SJCRH30 (cell line): Measurements from ENCODE around the gene GABARAPL1. TPM values are rescaled to one million over a fixed set of nuclear protein-coding genes. Genes with fewer than 3 reads are reported as not detected.

Experiments
- DNase-seq, 2 experiments: peaks; one replicate each; pipeline ENCODE4 v3.0.0-alpha.2; 2015 to 2020
- H3K27ac ChIP-seq: fragments of 250-450 bp; sonication (Bioruptor Pico); 2 replicates; pipeline ENCODE4 v1.5.1; 2020; ENCODE audit warnings: mild to moderate bottlenecking, moderate library complexity
- H3K27me3 ChIP-seq: fragments of 250-450 bp; sonication (Bioruptor Pico); 2 replicates; pipeline ENCODE4 v1.5.1; 2020; ENCODE audit warnings: mild to moderate bottlenecking, moderate library complexity
- H3K36me3 ChIP-seq: fragments of 250-450 bp; sonication (Bioruptor Pico); 2 replicates; pipeline ENCODE4 v1.5.1; 2020; ENCODE audit warnings: mild to moderate bottlenecking, moderate library complexity
- H3K4me1 ChIP-seq: fragments of 250-450 bp; sonication (Bioruptor Pico); 2 replicates; pipeline ENCODE4 v1.5.1; 2020; ENCODE audit warnings: mild to moderate bottlenecking, moderate library complexity
- H3K4me3 ChIP-seq: fragments of 250-450 bp; sonication (Bioruptor Pico); 2 replicates; pipeline ENCODE4 v1.5.1; 2020; ENCODE audit warnings: mild to moderate bottlenecking, moderate library complexity
- H3K9me3 ChIP-seq: fragments of 250-450 bp; sonication (Bioruptor Pico); replicated peaks from 2 replicates; pipeline ENCODE4 v1.5.1; 2020; ENCODE audit warnings: mild to moderate bottlenecking, moderate library complexity
- total RNA-seq: library from RNA; depleted of rRNA; stranded (reverse); fragments of >200 nt; shearing (Covaris generic); gene quantifications from 2 replicates; pipeline ENCODE4 v1.2.3, GENCODE V29; 2014; rRNA removed

The GABARAPL1 gene
- total RNA-seq, result 35.0 and 36.8 TPM in 2 replicates

DNA sequence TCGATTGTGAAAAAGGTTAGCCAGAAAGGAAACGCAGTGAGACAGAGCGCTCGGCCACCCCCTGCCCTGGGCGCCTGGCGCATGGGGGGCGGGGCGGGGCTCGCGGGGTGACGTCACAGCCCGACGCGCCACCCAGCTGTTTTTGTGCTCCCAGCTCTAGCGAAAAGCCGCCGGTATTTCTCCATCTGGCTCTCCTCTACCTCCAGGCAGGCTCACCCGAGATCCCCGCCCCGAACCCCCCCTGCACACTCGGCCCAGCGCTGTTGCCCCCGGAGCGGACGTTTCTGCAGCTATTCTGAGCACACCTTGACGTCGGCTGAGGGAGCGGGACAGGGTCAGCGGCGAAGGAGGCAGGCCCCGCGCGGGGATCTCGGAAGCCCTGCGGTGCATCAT is at the start of gene GABARAPL1:
TSS of gene GABARAPL1 (plus strand) at position 139 of the 393 bp plus-strand sequence. CDS start at position 392, 253 bp downstream.
- H3K27ac ChIP-seq, result peak within 1 kb of the TSS; percentile 85
- H3K4me3 ChIP-seq, result peak within 1 kb of the TSS; percentile 84
- no peaks in the 10 kb centered on the region for H3K27me3 ChIP-seq
- no peaks in the 10 kb centered on the region for H3K9me3 ChIP-seq
- DNase-seq, result peak; percentile 75 to 83
- H3K4me1 ChIP-seq, result peaks cover 5% of the 10 kb centered on the region; the same call in 1 of the 2 replicates
- H3K36me3 ChIP-seq, result no peaks in the 10 kb centered on the region

DNA sequence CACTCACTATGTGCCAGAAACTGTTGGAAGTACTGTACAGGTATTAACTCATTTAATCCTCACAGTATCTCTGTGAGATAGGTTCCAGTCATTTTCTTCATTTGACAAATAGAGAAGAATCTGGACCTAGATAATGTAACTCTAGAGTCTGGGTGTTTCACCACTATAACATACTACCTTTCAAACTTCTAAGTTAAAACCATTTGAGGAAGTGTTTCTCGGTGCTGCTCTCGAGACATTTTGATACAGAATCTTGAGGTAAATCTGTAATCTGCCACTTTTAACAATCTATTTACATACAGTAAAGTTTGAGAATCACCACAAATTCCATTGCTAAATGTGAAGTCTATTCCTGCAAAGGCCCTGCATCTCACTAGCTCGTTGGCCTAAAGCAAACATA is 49.6 kb upstream of the GABARAPL1 start:
- DNase-seq, result no peak
- no peaks in the 10 kb centered on the region for H3K36me3 ChIP-seq
- H3K4me3 ChIP-seq, result no peak overlapping the region
- H3K4me1 ChIP-seq, result no peaks in the 10 kb centered on the region
- H3K27me3 ChIP-seq, result no peaks in the 10 kb centered on the region
- H3K27ac ChIP-seq, result no peak overlapping the region
- H3K9me3 ChIP-seq, result no peaks in the 10 kb centered on the region

DNA sequence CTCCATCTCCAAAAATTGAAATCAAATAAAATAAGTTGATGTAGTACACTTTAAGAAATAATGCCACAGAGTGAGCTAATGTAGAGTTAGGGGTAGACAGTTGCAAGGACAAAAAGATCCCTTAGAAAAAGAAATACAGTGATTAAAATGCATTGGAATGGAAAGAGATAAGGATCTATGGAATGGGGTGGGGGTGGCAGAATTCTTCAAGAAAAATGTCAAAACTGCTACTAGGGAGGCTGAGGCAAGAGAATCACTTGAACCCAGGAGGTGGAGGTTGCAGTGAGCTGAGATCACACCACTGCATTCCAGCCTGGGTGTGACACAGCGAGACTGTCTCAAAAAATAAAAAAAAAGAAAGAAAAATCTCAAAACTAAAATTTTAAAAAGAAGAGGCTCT is 47.3 kb upstream of the GABARAPL1 start:
- Histone ChIP-seq H3K4me1 (no peaks in the 10 kb centered on the region), H3K27ac (no peak overlapping the region), H3K9me3 (no peaks in the 10 kb centered on the region), H3K36me3 (no peaks in the 10 kb centered on the region), H3K4me3 (no peak overlapping the region), H3K27me3 (no peaks in the 10 kb centered on the region)
- DNase-seq, result no peak

DNA sequence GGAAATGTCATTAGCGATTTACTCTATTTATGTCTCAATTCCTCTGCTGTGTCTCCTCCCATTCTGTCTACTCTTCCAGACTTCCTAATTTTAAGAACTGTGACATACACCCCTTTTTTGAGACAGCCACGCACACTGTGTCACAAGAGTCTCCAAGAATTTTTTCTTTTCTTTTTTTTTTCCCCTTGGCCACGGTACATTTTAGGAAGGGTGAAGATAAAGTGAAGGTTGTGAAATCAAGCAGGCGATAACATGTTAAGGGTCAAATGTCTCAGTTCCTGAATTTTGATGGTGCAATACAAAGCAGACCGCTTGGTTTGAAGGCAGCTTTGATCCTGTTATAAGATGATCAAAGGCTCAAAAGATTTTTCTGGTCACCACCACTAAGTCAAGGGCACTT is 45.1 kb upstream of the GABARAPL1 start:
- Histone ChIP-seq H3K4me1 (no peaks in the 10 kb centered on the region), H3K9me3 (no peaks in the 10 kb centered on the region), H3K4me3 (no peak overlapping the region), H3K27ac (no peak overlapping the region), H3K36me3 (no peaks in the 10 kb centered on the region), H3K27me3 (no peaks in the 10 kb centered on the region; the same call in 1 of the 2 replicates)
- DNase-seq, result no peak

DNA sequence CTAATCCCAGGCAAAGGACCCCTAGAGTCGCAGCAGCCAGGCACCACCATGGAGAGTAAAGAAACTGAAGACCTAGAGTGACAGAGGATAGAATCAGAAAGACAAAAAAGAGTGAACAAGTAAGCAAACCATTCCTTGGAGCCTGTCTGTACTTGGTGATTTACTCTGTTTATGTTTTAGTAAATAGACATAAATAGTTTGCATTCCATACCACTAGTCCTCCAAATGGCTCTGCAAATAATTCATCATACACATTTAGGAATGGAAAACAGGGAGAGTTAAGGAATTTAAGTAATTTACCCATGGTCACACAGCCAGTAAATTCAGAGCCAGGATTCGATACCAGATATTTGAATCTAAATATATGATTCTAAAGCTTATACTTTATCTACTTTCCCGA is 43.6 kb upstream of the GABARAPL1 start:
- no peak overlapping the region for H3K4me3 ChIP-seq
- H3K27me3 ChIP-seq, result no peaks in the 10 kb centered on the region; the same call in 1 of the 2 replicates
- no peaks in the 10 kb centered on the region for H3K9me3 ChIP-seq
- no peaks in the 10 kb centered on the region for H3K4me1 ChIP-seq
- no peak for DNase-seq
- no peak overlapping the region for H3K27ac ChIP-seq
- no peaks in the 10 kb centered on the region for H3K36me3 ChIP-seq

DNA sequence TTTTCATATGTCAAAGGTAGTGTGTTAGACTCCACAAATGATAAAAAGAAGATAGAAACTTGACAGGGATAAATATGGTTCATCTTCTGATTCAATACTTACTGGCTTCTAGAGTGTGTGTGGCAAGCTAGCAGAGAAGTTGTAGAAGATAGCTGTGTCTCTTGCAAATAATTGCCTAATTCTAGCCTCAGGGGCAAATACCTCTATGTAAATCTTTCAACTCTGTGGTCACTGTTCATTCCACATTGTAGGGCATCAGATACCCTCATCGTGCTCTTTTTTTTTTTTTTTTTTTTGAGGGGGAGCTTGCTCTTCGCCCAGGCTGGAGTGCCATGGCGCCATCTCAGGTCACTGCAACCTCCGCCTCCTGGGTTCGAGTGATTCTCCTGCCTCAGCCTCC is 42.5 kb upstream of the GABARAPL1 start:
- no peaks in the 10 kb centered on the region; the same call in 1 of the 2 replicates for H3K27me3 ChIP-seq
- no peaks in the 10 kb centered on the region for H3K9me3 ChIP-seq
- H3K36me3 ChIP-seq, result no peaks in the 10 kb centered on the region
- no peak overlapping the region for H3K4me3 ChIP-seq
- DNase-seq, result no peak
- H3K4me1 ChIP-seq, result no peaks in the 10 kb centered on the region
- H3K27ac ChIP-seq, result no peak overlapping the region

DNA sequence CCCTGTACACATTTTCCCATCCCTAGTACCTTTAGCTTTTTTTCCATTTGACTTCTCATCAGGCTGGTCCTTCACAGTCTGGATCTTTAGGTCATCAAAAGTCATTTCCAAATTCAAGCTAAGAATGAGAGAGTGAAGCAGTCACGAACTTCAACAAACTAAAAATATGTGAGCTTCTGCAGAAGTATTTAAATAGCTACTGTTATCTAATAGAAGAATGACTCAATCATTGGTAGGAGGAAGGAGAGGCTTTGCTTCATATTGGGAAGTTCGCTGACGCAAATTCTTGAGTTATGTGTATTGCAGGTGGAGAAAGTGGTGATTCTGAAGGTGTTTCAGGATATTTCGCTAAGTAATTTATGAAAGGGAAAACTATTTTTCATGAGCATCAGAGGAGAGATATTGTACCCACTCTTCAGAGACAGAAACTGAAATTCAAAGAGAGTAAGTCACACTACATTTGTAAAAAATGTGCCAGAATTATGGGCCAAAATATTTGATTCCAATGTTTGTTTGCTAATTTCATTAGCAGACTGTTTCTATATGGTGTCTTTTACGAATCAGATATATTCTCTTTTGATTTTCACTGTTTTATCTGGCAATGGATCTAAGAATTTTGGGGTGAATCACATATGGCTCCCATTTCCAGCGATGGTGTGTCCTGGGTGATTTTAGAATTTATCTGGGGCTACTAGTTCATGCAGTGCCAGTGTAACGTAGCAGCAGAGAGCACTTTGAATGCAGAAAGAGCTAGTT is 40.5 kb upstream of the GABARAPL1 start, which contains the start of gene OLR1:
TSS of gene OLR1 (minus strand) at position 160 of the 756 bp plus-strand sequence. CDS start at position 105, 55 bp downstream.
- DNase-seq, result no peak
- Histone ChIP-seq H3K27ac (no peak within 1 kb of the TSS), H3K27me3 (no peaks in the 10 kb centered on the region; the same call in 1 of the 2 replicates), H3K4me1 (no peaks in the 10 kb centered on the region), H3K9me3 (no peaks in the 10 kb centered on the region), H3K4me3 (no peak within 1 kb of the TSS), H3K36me3 (no peaks in the 10 kb centered on the region)

DNA sequence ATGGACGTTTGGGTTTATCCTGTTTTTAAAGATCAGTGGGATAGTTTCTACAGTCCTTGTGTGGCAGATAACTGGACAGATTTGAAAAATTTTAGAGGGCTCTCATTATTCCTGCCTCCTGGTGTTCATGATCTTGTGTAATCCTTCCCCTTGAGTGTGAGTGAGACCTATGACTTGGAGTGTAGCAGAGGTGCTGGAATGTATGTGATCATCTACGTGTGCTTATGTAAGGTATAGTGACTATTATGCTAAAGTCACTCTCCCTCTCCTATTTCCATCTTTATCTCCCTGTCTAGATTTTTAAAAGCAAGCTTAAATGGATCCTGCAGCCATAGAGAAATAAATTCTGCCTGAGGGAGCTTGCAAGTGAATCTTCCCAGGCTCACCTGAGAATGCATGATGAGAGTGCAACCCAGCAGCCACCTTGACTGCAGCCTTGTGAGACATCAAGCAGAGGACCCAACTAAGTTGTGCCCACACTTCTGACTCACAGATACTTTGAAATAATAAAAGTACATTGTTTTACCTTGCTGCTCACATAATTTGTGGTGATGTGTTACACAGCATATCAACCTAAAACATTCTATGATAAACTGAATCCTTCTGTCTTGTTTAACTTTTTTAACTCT is 37.6 kb upstream of the GABARAPL1 start:
- no peak overlapping the region for H3K4me3 ChIP-seq
- no peak overlapping the region for H3K27ac ChIP-seq
- no peak for DNase-seq
- peaks cover 3% of the 10 kb centered on the region; the same call in 1 of the 2 replicates for H3K27me3 ChIP-seq
- H3K36me3 ChIP-seq, result no peaks in the 10 kb centered on the region
- H3K4me1 ChIP-seq, result no peaks in the 10 kb centered on the region
- no peaks in the 10 kb centered on the region for H3K9me3 ChIP-seq

DNA sequence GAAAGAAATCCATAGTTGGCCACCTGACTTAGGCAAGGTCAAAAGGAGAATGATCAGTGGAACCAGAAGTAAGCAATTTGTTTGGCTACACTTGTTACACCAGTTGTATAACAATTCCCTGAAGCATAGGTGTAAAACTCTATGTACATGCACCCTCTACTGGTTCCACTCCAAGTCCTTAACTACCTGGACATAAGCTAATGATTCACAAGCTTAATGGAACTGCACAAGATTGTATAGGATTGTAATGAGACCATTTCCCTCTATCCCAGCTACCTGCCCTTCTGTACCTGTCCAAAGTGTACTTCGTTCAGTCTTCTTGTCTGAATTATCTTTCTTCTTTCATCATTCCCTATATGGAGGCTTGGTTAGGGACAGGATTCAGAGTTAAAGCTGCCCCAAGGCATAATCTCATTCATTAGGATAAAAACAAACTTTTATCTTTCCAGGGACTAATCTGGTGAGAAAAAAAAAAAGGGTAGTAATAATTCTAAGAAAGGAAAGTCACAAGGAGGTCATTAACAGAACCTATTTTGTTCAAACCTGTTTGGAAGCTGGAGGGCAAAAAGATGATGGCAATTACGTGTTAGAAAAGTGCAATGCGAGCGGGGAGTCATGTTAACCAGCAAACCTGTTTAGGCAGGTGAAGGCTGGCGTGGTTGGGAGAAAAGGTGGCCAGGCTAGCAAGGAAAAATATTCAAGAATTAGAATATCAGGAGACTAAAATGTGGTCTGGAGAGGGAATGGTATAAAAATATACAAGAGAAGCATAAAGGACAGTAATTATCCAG is 36.6 kb upstream of the GABARAPL1 start:
- Histone ChIP-seq H3K4me1 (no peaks in the 10 kb centered on the region), H3K27ac (no peak overlapping the region)

DNA sequence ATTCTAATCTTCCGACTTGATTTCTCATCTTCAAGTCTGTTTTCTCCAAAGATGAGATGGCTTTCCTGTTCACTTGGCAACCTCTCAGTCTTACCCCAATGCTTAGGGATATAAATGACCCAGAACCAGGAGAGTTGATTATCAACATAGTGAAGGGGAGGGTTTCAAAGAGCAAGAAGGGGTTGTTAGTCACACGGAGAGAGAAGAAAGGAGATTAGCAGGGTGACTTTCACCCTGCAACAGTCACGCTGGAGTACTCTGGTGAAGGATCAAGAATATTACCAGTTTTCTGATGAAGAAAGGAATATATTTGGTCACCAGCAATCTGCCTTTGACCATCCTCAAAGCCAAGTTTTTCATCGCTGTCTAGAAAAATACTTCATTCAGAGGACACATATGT is 33.9 kb upstream of the GABARAPL1 start, which contains the start of gene TMEM52B:
TSS of gene TMEM52B (plus strand) at position 212 of the 400 bp plus-strand sequence. CDS start 543 bp downstream, outside the sequence.
- Histone ChIP-seq H3K4me1 (no peaks in the 10 kb centered on the region), H3K27ac (no peak within 1 kb of the TSS), H3K9me3 (no peaks in the 10 kb centered on the region), H3K4me3 (no peak within 1 kb of the TSS), H3K27me3 (peaks cover 3% of the 10 kb centered on the region; the same call in 1 of the 2 replicates), H3K36me3 (no peaks in the 10 kb centered on the region)
- no peak for DNase-seq

More for the DNA sequence above, 36.6 kb upstream of the GABARAPL1 start:
- H3K36me3 ChIP-seq, result no peaks in the 10 kb centered on the region
- H3K27me3 ChIP-seq, result peaks cover 3% of the 10 kb centered on the region; the same call in 1 of the 2 replicates
- no peak overlapping the region for H3K4me3 ChIP-seq
- DNase-seq, result no peak
- H3K9me3 ChIP-seq, result no peaks in the 10 kb centered on the region

DNA sequence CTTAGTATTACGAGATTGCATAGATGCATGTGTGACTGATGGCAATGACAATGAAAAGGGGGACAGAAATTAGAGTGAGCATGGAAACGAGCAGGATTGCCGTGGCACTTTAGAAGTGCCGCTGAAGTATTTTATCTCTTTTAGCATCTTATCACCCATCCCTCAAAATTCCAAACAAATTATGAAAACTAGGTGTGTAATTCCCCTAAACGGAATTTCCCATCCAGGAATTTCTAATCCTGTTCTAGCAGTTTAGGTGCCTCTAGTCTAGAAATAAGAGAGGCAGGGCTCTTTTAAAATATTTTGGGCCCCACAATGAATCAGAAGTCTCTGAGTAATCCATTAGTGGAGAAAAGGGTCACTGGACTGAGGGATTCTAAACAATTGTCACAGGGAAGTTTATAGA is 32.9 kb upstream of the GABARAPL1 start:
- no peaks in the 10 kb centered on the region for H3K4me1 ChIP-seq
- no peak overlapping the region for H3K4me3 ChIP-seq
- H3K27me3 ChIP-seq, result peaks cover 3% of the 10 kb centered on the region; the same call in 1 of the 2 replicates
- no peak for DNase-seq
- H3K36me3 ChIP-seq, result no peaks in the 10 kb centered on the region
- no peak overlapping the region for H3K27ac ChIP-seq
- H3K9me3 ChIP-seq, result no peaks in the 10 kb centered on the region

DNA sequence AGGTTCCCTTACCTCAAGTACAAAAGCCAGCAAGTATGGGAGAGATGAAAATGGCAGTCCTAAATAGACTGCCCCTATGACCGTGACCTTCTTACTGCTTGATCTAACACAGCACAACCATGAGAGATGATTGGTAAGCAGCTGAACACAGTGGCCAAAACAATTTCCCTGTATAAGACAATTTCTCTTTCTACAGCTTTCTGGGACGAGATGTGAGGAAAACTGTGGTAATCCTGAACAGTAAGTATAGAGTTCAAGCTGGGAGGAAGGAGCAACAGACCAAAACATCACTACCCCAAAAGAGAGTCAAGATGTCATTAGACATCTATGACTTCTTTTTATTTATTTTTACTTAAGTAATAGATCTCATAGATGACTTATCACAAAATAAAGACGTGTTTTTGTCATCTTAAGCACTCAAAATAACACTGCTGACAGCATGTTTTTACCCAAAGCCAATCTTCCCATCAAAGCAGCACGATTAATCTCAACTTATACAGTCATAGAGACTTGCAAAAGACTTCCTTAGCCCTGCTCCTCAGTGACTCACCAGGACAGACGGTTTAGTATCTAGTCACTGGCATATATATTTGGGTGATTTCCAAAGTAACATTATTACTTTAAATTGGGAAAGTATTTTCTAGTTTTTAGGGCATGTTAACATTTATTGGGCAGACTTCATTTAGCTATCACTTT is 30.2 kb upstream of the GABARAPL1 start:
- Histone ChIP-seq H3K9me3 (no peaks in the 10 kb centered on the region), H3K27me3 (peaks cover 3% of the 10 kb centered on the region; the same call in 1 of the 2 replicates), H3K4me3 (no peak overlapping the region), H3K36me3 (no peaks in the 10 kb centered on the region), H3K4me1 (no peaks in the 10 kb centered on the region), H3K27ac (no peak overlapping the region)
- DNase-seq, result no peak

DNA sequence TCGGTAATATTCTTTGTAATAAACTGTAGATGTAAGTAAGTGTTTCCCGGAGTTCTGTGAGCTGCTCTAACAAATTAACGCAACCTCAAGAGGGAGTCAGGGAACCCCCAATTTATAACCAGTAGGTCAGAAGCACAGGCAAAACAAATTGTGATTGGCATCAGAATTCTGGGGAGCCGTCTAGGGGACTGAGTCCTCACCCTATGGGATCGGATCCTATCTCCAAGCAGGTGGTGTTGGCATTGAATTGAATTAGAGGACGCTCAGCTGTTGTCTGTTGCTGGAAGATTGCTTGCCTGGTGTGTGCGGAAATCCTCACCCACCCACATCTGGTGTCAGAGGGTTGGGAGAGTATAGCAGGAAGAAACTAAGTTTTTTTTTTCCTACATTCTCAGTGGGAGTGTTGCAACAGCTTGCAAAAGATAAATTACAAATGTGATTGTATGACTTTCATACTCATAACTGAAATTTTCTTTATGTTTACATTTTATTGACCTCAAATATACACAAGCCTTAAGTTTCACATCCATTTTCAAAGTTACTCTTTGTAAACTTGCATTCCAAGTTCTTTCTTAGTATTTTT is 28.3 kb upstream of the GABARAPL1 start:
- Histone ChIP-seq H3K27me3 (no peaks in the 10 kb centered on the region), H3K36me3 (no peaks in the 10 kb centered on the region), H3K27ac (no peak overlapping the region), H3K9me3 (no peaks in the 10 kb centered on the region), H3K4me1 (no peaks in the 10 kb centered on the region), H3K4me3 (no peak overlapping the region)
- DNase-seq, result peak; percentile 4 to 13

DNA sequence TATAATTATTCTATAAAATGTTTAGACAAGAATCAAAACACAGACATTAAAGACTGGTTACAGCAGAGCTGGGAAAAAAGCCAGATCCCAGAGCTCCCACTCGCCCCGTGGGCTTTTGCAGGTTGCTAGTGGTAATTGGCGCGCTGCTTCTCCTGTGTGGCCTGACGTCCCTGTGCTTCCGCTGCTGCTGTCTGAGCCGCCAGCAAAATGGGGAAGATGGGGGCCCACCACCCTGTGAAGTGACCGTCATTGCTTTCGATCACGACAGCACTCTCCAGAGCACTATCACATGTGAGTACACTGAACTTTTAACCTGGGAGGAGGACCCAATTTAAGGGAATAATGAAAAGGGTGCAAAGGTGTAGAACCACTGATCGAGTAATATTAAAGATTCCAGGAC is 26.4 kb upstream of the GABARAPL1 start:
- H3K27me3 ChIP-seq, result no peaks in the 10 kb centered on the region
- H3K4me1 ChIP-seq, result no peaks in the 10 kb centered on the region
- H3K36me3 ChIP-seq, result no peaks in the 10 kb centered on the region
- no peak for DNase-seq
- no peaks in the 10 kb centered on the region for H3K9me3 ChIP-seq
- H3K4me3 ChIP-seq, result no peak overlapping the region
- no peak overlapping the region for H3K27ac ChIP-seq
